H1 (cell line): ENCODE data around the gene E2F1. TPM values are rescaled to one million over a fixed set of nuclear protein-coding genes. Genes with fewer than 3 reads are reported as not detected.

Experiments
- CBX5 ChIP-seq: fragments of 300-800, 300-1000 bp; sonication (generic); IDR thresholded peaks from 2 replicates; pipeline ENCODE4 v1.7.1; 2016; ENCODE audit warnings: antibody characterized with exemption, low read length, low read depth
- EZH2 ChIP-seq: fragments of 200-600 bp; sonication (generic); IDR thresholded peaks from 2 replicates; pipeline ENCODE4 v1.7.1; 2012; ENCODE audit warnings: low read depth, mild to moderate bottlenecking, moderate library complexity, low read length, inconsistent platforms; ENCODE audit not compliant: severe bottlenecking
- SAP30 ChIP-seq: fragments of 300-600 bp; sonication (generic); IDR thresholded peaks from 2 replicates; pipeline ENCODE4 v1.7.1; 2012; ENCODE audit warnings: low read length, moderate library complexity, mild to moderate bottlenecking, inconsistent platforms; ENCODE audit not compliant: insufficient read depth, insufficient replicate concordance
- polyA plus RNA-seq, 7 experiments: library from polyadenylated mRNA; depleted of rRNA in 3 of 7; stranded (reverse) in 5 of 7; unstranded in 2 of 7; fragments of >200 nt in 5 of 7; fragments of 200-250 nt in 2 of 7; gene quantifications; 1 replicate in 5 of 7; 2 replicates in 1 of 7; 4 replicates in 1 of 7; pipeline versions ENCODE4 v1.2.1 to v1.2.3, GENCODE V29; 2011 to 2013; ENCODE audit warnings: missing spikeins in 2 of 7, mixed read lengths in 2 of 7
- total RNA-seq: library from RNA; stranded (reverse); fragmentation: NEBNext Ultra II Directional; extraction: Animal tissue kit (Norgen Biotek cat#: 25700); gene quantifications from 2 replicates; pipeline ENCODE4 v1.2.1, GENCODE V29; 2021

E2F1 gene
- total and polyA plus RNA-seq, 2 of the 8 experiments (the other 6 are each of a cell fraction or from before 2014, with no cell fraction given) = 33.4 to 35.8 TPM

DNA sequence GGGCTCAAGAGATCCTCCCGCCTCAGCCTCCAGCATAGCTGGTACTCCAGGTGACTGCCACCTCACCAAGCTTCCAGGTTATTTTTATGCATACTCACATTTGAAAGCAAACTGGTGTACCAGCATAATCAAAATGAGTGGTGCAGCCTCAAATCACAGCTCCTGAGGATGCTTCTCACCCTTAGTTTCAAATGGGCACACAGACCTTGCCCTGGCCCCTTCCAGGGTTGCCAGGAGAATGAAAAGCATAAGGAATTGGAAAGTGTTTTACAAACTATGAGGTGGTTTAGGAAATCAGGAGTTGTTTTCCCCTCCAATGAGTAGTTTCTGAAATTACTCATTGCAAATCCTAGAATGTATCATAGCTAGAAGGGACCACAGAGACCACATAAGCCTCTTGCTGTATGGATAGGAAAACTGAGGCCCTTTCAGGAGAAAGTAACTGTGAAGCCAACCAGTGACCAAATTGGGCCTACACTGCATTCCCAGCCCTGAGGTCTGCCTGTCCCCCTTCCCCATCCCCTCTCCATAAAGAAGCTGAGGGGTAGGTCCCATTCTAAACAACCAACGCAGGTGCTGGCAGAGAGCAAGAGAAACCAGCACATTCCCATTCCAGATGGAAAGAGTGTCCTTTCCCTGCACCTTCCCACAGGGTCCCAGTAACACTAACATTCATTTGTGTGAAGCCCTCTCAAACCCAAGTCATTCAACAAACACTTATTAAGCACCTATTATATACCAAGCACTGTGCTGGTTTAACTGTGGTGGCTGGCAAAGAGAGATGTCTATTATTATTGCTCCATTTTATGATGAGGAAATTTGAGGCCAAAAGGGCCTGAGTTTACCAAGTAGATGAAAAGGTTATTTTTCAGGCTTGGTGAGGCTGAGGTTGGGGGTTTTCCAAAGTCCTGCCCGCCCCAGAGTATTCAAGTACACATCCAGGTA lies 2.1 kb upstream of the E2F1 start (continued):
- TF ChIP-seq EZH2 = no peak
- no peak for TF ChIP-seq SAP30
- TF ChIP-seq CBX5 = no peak
